OCI-LY3 (cell line): Measurements from ENCODE around the gene ABLIM2.

Experiments
- EZH2phosphoT487 ChIP-seq: fragments of 200-600 bp; shearing (Covaris generic); IDR thresholded peaks from 2 replicates; pipeline ENCODE4 v1.6.1; 2018; ENCODE audit warnings: antibody characterized with exemption, mixed run types, low read depth
- TF ChIP-seq, protein P1 (sequence below): fragments of 200-600, 300-600 bp; sonication (generic); IDR thresholded peaks from 2 replicates; pipeline ENCODE4 v1.5.1; 2014; ENCODE audit warnings: antibody characterized with exemption, low read length, low read depth

DNA sequence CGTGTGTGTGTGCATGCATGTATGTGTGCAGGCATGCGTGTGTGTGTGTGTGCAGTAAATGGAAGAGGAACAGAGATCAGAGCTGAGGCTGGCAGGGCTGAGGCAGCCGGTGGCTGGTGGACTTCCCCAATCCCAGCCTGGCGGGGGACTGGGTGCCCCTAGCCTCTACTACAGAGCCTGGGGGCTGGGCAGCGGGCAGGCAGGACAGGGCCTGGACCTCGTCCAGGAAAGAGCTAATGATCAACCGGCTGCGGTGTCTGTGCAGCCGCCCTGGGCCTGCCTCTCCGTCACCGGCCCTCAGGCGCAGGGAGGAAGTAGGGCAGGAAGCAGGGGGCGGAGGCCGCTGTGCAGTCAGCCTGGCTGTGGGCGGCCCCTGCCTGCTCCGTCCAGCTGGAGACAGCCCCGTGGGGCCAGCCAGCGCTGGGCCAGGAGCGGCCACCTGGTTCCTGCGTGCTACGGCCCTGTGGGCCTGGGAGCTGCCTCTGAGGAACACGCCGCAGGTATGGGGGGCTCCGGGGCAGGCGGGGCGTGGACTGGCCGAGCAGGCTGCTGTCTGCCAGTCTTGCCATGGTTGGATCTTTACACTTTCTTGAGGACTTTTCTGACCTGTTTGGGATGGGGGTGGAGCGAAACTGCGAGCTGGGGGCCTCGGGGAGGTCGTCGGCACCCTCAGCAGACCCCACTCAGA, 40.4 kb upstream of the ABLIM2 start, which contains the start of gene SH3TC1:
- TF ChIP-seq, protein P1, sequence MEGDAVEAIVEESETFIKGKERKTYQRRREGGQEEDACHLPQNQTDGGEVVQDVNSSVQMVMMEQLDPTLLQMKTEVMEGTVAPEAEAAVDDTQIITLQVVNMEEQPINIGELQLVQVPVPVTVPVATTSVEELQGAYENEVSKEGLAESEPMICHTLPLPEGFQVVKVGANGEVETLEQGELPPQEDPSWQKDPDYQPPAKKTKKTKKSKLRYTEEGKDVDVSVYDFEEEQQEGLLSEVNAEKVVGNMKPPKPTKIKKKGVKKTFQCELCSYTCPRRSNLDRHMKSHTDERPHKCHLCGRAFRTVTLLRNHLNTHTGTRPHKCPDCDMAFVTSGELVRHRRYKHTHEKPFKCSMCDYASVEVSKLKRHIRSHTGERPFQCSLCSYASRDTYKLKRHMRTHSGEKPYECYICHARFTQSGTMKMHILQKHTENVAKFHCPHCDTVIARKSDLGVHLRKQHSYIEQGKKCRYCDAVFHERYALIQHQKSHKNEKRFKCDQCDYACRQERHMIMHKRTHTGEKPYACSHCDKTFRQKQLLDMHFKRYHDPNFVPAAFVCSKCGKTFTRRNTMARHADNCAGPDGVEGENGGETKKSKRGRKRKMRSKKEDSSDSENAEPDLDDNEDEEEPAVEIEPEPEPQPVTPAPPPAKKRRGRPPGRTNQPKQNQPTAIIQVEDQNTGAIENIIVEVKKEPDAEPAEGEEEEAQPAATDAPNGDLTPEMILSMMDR = no peak
- no peak for TF ChIP-seq EZH2phosphoT487
